Measurements from ENCODE around the gene MUC2.
"Not testable (repeated sequence)": the region's sequence is repeated elsewhere in the genome, so short reads cannot be mapped to it uniquely, and the experiment has no call there.

Gene MUC2

DNA sequence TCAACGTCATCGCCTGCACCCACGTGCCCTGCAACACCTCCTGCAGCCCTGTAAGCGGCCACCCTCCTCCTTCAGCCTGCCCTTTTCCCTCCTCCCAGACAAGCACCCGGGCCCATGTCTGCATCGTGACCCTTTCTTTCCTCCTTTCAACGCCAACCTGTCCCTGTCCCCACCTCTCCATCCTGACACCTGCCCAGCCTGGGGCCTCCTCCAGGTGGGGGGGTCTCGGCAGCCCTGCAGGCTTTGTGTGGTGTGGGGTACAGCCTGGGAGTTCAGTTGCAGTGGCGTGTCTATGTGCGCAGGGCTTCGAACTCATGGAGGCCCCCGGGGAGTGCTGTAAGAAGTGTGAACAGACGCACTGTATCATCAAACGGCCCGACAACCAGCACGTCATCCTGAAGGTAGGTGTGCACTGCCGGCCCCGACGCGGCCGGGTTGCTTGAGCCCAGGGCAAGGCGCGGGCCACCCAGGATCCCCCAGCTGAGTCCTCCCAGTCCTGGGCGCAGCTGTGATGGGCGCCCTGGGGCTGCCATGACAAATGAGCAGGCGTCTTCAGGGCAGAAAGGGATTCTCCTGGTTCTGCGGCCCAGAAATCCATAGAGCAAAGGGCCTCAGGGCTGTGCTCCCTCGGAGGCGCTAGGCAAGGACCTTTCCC is 33.7 kb downstream of the MUC2 start:
- no peak for DNase-seq

DNA sequence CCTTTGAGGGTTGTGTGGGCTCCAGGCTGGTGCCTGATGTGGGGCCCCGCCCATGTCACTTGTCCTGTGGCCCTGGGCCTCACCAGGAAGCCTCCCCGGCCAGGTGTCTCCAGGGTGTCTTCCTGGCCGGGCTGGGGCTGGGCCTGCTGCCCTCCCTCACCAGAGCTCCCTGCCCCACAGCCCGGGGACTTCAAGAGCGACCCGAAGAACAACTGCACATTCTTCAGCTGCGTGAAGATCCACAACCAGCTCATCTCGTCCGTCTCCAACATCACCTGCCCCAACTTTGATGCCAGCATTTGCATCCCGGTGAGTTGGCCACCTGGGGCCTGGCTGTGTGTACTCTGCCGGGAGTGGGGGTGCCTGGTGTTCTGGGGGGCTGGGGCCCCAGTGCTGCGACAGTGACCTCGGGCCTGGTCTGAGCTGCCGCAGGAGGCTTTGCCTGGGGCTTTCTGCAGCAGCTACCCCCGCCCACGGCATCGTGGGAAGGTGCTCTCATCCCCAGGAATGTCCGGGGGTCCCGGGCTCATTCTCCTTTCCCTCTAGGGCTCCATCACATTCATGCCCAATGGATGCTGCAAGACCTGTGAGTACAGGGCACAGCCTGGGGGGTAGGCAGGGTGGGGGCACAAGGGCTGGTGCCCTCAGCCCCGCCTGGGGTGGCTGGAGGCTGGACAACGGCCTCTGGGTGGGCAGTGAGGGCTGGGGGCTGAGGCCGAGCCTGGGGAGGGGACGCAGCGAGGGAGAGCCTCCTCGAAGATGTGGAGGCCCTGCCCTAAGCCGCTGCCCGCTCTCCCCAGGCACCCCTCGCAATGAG is 34.6 kb downstream of the MUC2 start:
- DNase-seq = no peak

DNA sequence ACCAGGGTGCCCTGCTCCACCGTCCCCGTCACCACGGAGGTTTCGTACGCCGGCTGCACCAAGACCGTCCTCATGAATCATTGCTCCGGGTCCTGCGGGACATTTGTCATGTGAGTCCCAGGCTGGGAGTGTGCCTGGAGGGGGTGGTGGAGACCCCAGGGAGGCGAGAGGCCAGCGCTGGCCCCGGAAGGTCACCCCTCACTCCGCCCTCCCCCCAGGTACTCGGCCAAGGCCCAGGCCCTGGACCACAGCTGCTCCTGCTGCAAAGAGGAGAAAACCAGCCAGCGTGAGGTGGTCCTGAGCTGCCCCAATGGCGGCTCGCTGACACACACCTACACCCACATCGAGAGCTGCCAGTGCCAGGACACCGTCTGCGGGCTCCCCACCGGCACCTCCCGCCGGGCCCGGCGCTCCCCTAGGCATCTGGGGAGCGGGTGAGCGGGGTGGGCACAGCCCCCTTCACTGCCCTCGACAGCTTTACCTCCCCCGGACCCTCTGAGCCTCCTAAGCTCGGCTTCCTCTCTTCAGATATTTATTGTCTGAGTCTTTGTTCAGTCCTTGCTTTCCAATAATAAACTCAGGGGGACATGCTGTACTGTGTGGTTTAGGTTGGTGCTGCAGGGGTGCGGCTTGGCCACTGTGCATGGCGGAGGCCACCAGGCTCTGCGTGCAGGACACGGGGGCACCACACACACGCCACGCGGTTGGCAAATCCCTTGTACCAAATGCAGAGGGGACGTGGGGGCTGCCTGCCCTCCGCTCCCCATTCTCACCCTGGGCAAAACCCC is 35.4 kb downstream of the MUC2 start:
- no peak for DNase-seq

DNA sequence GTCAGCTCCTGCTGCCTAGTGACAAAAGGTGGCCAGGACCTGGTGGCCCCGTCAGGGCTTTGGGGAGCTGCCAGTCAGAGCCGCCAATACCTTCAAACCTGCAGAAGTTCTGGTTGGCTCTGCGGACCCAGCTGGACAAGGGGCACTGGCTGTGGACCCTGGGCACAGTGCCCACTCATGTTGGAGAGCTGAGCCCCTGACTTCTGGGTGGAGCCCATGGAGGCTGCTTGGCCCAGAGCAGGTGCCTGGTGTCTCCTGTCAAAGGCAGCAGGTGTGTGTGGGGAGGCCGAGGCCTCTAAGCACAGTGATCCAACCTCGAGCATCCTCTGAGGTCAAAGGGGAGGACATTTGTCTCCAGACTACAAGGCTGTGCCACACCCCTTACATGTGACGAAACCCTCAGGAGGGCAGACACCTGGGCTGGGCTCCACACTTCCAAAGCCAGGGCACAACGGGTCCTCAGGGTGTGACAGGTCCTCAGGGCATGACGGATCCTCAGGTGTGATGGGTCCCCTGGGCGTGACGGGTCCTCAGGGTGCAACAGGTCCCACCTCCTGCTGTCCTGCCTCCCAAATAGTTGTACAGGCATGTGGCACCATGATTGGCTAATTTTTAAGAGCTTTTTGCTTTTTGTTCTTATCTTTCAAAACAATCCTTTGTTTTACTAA is 37.0 kb downstream of the MUC2 start:
- DNase-seq = no peak

DNA sequence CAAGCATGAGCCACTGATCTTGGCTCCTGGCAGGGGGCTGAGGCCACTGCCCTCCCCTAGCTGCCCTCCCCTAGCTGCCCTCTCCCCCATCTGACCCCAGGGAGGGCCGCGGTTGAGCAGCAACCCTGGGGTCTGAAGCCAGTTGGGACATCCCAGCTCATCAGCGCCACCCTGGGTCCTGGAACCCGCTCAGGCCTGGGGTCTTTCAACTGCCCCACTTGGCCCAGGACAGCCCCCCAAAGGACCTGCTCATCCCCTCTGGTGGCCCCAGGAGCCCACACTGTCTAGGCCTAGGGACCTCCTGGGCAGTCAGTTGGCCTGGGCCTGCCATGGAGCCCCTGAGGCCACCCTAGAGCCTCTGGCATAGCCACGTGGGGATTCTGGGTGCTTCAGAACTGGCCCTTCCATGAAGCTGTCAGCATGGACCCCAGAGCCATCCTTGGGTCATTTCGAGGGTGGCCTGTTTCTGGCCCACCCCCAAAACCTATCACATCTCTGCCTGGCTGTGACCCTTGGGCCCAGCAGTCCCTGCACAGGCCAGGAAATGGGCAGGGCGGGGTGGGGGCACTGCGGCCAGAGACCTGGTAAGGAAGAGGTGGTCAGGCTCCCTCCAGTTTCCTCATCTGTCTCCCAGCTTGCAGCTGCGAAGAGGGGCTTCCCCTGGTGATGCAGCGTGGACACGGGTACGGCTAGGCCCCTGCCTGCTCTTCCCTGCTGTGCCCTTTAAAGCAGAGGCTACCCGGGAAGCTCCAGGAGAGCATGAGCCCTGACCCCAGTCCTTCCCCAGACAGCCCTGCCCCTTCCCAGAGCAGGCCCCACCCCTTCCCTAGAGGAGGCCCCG is 37.9 kb downstream of the MUC2 start:
- DNase-seq = no peak

DNA sequence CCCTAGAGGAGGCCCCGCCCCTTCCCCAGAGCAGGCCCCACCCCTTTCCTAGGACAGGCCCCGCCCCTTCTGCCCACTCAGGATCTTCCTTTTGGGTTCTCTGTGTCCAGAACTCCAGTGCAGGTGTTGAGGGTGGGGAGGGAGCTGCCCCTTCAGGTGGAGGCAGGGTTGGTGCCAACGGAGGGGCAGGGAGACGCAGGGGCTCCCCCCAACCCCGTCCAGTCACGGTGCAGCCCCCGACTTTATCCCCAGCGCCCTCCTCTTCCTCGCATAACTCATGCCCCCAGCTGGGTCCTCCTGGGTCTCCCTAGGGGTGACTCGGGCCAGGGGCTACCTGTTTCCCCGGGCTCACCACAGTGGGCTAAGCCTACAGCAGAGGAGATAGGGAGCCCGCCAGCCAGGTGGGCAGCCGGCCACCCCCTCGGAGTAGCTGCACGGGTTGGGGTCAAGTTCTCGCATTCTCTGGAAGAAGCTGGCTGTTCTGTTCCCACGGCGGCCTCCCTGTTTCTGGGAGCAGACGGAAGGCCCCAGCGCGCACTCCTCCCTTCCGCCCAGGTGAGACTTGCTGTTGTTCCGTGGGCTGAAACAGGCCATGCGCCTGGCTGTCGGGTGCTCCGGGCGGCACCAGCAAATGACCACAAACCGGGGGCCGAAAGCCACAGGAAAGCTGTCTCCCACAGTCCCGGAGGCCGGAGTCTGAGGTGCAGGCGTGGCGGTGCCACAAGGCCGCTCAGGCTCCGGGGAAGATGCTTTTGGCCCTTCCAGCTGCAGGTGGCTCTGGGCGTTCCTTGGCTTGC is 38.9 kb downstream of the MUC2 start:
- DNase-seq = peak; percentile 13

DNA sequence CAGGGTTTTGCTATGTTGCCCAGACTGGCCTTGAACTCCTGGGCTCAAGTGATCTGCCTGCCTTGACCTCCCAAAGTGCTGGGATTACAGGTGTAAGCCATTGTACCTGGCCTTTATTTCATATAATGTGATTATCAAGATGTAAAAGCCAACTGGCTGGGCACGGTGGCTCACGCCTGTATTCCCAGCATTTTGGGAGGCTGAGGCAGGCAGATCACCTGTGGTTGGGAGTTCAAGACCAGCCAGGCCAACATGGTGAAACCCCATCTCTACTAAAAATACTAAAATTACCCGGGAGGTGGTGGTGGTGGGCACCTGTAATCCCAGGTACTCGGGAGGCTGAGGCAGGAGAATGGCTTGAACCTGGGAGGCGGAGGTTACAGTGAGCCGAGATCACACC is 40.6 kb downstream of the MUC2 start:
- DNase-seq = not testable (repeated sequence)

DNA sequence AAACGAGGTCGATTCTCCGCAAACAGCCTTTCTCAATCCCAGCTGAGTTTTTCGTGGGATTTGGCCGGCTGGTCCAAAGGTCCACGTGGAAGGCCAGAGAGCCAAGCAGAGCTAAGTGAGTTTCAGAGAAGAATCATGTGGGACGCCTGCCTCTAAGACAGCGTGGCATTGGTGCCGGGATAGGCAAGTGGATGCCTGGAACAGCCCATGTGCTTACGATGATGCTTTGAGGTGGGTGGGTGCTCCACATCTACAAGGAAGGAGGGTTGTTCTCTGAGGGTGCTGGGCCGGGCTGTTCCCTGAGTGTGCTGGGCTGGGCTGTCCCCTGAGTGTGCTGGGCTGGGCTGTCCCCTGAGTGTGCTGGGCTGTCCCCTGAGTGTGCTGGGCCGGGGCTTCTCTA is 41.4 kb downstream of the MUC2 start:
- no peak for DNase-seq

DNA sequence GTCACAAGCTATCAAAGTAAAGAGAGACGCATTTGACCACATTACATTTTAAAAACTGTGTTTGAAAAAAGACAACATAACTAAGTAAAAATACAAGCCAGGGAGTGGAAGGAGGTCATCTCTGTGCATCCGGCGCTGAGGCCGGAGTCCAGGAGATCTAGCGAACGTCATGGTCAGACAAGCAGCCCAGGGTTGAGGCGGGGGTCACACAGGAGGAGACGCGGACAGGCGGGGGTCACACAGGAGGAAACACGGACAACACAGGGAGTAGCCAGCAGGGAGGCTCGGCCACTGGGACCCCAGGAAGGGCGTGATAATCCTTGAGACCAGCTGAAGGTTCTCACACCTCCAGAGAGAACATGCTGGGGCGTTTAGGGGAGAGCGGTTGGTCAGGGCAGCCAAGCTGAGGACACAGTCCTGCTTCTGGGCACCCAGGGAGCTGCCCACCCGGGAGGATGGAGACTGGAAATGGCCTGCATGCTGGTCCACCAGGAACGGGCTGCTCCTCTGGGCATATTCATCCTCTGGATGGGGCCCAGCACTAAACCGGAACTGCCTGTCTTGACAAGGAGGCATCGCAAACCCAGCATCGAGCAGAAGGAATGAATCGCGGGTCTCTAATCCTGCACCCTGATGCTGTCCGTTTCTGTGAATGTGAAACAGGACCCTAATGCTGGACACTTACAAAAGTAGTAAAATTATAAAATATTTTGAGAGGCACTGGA is 42.2 kb downstream of the MUC2 start:
- no peak for DNase-seq

DNA sequence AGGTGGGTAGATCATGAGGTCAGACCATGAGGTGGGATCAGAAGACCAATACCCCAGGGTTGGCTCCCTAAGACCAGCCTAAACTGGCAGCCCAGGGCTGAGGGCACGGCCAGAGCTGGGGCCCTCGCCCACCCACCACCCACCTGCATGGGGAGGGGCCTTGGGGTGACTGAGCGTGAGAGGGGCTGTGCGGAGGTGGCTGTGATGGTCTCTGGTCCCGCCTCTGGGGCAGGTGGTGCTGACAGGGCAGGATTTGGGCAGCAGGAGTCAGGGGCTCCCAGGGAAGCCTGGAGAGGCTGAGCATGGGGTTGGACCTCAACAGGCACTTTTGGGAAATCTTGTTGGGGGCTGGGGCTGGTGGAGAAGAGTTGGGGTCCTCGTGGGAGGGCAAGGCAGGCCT is 43.3 kb downstream of the MUC2 start:
- DNase-seq = peak; percentile 1

DNA sequence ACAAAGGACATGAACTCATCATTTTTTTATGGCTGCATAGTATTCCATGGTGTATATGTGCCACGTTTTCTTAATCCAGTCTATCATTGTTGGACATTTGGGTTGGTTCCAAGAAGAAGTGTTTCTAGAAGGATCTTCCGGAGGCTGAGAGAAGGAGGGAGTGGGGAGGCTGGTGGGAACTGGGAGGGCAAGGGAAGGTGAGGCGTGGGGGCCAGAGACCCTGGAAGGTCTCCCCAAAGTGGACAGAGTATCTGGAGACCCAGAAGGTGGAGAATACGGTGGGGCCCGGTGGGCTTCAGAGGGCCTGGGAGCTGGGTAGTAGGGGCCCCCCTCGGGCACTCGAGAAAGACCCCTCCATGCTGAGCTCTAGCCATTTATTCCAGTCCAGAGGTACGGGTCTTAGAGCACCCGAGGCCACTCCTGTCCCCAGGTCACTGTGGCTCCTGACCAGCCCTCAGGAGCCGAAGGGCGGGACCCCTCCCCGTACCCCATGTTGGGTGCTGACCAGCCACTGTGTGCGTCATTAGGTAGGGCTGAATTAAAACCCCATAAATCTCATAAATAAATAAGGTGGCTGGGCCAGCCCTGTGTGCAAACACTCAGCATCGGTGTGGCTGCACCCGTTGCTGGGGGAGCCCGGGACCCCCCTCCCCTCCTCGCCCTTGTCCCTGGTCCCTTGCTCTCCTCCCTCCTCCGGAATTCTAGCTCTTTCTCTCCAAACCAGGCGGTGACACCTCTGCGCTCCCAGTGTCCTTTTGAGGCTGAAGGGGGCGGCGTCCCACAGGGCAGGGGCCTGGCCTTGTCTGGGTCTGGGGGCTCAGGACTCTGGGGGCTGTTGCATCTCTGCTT is 44.3 kb downstream of the MUC2 start:
- peak; percentile 0 for DNase-seq

DNA sequence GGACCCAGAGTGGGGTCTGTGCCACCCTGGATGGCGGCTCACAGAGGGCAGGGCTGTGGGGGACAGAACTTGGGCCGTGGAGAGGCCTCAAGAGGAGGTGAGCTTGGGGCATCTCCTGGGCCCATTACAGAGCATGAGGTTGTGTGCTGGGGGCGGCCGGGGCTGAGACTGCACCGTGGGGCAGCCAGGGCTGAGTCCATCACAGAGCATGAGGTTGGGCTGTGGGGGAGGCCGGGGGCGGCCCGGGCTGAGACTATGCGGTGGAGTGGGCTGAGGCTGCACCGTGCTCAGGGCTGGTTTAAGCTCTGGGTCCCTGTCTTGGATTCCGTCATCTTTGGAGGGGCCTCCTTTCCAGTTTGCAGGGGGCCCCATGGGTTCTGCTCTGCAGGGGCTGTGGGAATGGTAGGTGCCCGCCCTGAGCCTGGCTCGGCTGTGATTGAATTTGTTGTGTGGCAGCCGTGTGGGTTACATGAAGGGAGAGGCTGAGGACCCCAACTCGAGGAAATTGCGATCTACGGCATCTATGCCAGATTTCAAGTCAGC is 45.0 kb downstream of the MUC2 start:
- peak; percentile 0 for DNase-seq

DNA sequence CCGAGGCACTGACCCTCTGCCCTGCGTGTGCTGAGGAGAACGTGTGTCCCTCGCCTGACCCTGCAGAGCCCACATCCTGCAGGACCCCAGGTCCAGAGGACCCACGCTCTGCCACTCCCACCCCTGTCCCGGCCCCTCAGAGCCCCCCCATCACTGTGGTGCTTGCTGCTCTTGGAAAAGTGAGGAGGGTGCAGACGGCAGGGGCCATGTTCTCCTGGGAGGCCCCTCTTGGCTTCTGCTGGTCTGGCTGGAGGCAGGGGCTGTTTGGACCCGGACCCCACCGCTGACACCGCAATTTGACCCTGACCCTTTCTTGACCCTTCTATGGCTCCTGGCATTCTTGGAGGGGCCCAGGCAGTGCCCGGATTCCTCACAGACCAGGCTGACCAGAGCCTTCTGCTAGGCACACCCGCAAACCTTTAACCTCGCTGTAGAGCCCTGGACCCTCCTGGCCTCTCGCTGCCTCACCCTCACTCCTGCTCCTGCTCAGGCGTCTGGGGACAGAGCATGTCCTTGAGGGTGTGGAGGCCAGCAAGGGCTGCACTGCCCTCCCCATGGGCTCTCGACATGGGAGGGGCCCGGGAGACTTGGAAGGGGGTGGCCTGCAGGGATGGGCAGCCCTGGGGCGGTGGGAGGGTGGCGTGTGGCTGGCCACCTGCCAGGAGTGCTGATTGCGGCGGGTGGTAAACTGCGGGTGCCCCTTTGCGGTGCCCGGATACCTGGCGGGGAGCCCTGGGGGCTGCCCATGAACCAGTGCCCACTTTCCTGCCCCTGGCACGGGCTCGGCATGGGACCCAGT is 46.1 kb downstream of the MUC2 start:
- DNase-seq = peak; percentile 1

DNA sequence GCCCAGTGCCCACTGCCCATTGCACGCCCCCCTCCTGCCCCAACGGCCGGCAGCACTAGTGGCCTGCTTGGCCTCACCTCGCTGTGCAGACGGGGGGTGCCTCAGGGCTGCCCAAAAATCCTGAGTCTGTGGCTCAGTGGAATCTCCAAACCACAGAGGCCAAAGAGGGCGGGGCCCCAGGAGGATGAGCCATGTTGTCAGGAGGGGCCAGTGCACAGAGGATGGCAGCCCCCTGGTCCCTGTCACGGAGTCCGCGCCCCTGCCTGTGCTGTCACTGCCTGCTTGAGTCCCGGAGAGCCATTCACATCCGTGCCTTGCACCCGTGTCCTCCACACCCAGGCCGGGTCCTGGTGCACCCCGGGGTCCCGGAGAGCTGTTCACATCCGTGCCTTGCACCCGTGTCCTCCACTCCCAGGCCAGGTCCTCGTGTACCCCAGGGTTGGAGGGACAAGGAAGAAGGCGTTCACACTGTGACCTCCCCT is 46.7 kb downstream of the MUC2 start:
- peak; percentile 1 for DNase-seq

DNA sequence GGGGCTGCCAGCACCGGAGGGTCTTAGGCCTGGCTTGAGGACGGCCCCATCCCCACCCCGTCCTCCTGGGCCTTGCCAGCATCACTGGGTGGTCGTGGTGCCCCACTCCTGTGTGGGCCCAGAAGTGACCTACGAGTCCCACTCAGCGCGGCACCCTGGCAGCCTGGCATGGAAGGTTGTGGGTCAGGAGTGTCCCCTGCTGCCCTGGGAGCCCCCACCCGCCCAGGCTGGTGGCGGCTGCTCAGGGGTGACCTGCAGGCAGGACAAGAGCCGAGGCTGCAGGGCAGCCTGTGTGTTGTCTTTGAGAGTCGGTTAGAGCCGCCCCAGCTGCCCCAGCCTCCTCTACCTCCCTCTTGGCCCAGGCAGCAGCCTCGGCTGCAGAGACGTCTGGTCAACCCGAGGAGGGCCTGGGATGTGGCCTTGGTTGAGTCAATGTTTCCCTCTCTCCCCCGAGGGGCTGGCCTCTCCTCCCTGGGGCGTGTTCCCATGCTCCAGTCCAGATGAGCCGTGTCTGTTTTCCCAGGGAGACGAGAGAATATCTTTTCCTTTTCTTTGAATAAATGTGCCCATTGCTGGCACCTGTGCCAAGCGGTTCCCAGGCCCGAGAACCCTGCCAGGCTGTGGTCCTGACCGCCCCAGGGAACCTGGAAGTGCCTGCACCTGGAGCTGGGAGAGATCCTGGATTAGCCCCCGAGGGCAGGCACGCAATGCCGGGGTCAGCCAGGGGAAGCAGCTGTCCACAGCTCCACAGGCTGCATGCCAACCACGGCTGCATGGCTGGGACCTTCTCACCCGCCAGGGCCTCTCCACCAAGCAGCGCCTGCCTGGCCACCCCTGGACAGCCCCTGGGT is 47.4 kb downstream of the MUC2 start:
- DNase-seq = peak; percentile 3

DNA sequence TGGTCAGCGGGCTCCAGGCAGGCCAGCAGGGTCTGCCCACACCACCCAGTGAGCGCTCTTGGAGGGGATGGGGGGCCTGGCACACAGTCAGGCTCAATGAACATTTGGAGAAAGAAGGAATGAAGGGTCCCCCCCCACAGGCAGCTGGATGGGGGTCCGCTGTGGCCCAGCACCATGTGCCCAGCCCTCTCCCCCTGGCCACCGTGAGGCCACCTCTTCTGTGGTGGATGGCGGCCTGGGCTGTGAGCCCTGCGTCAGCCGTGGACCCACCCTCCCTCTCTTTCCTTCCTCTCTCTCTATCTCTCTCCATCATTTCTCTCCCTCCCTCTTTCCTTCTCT is 48.0 kb downstream of the MUC2 start:
- DNase-seq = no peak

DNA sequence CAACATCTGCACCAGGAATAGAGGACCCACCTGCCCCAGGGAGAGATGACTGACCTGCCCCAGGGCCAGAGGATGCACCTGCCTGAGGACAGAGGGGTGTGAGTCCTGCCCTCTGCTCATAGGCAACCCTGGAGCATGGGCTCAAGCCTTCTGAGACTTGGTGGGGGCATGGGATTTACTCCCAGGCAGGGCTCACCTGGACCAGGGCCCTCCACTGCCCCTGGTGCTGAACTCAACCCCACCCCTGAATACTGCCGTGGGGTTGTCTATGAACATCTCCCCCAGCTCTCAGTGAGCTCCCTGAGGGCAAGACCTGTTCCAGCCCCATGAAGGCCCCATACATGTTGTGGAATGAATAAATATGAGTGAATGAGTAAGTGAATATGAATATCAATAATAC is 49.3 kb downstream of the MUC2 start:
- DNase-seq = peak; percentile 11

Measured in activated CD4-positive, alpha-beta T cell treated with anti-CD3 and anti-CD28 coated beads for 48 hours (primary cell).